Measurements from ENCODE around the gene CCDC82. TPM values are rescaled to one million over a fixed set of nuclear protein-coding genes. Genes with fewer than 3 reads are reported as not detected.
"Not testable (repeated sequence)": the region's sequence is repeated elsewhere in the genome, so short reads cannot be mapped to it uniquely, and the experiment has no call there.

Gene CCDC82
- 14.8 and 19.1 TPM in 2 replicates for total RNA-seq (2014; rRNA removed; shearing (Covaris generic))
- polyA plus RNA-seq (2016; fragmentation: Nextera tagmentation; extraction: Ambion mirVana), result 27.3 and 33.2 TPM in 2 replicates

- peak within 1 kb of the TSS; percentile 94 for H3K9ac ChIP-seq
- peak within 1 kb of the TSS; percentile 95 for H3K4me3 ChIP-seq
- H3F3A ChIP-seq (ENCODE audit: insufficient read depth), result peaks cover 21% of the 10 kb centered on the region; the same call in 1 of the 2 replicates
- in situ Hi-C loops (cut with MboI), result loop anchor here (25.0 kb wide), 1 partner anchor 1228 kb away; no protein-coding TSS in a partner anchor
- no peaks in the 10 kb centered on the region for H4K20me1 ChIP-seq (ENCODE audit: insufficient read depth)
- peak within 1 kb of the TSS; percentile 92 for H2AFZ ChIP-seq
- H3K9me3 ChIP-seq (ENCODE audit: low read depth), result no peaks in the 10 kb centered on the region
- no peaks in the 10 kb centered on the region for H3K36me3 ChIP-seq (ENCODE audit: low read depth)
- no peaks in the 10 kb centered on the region for H3K9me2 ChIP-seq (ENCODE audit: insufficient read depth)
- peaks cover 96% of the 10 kb centered on the region for H3K79me2 ChIP-seq (ENCODE audit: insufficient read depth)
- WGBS, 2 experiments (ENCODE audit: low coverage in 1 of 2, low lambda C conversion rate in 2 of 2, missing lambda C conversion rate in 2 of 2), result 1 to 2% methylated on average over 31 to 51 of the region's 53 CpGs
- DNase-seq, result peak; percentile 98
- TF ChIP-seq EZH2phosphoT487 (IDR thresholded peaks at IDR 0.05; ENCODE audit: insufficient read depth, low read depth) (no peak), EZH2 (IDR thresholded peaks at IDR 0.05; ENCODE audit: insufficient read depth, poor library complexity, severe bottlenecking) (no peak)
- H3K4me2 ChIP-seq (ENCODE audit: unreplicated experiment), result peak within 1 kb of the TSS; percentile 90
- peak within 1 kb of the TSS; percentile 89 for H3K27ac ChIP-seq
- H3K4me1 ChIP-seq (ENCODE audit: insufficient read depth), result peaks cover 46% of the 10 kb centered on the region
- no peaks in the 10 kb centered on the region for H3K27me3 ChIP-seq (replicated peaks; ENCODE audit: insufficient read depth)
Measured at GRCh38 chr11:96389720-96390487, at the start of gene CCDC82, which contains the start of gene JRKL. Gene CCDC82 (minus strand): TSS chr11:96389912. CDS start chr11:96384747, 5,165 bp downstream. Gene JRKL (plus strand): TSS chr11:96390013. CDS start chr11:96390650, 637 bp downstream.

- H3K4me2 ChIP-seq (ENCODE audit: unreplicated experiment); in situ Hi-C loops (cut with MboI); H2AFZ ChIP-seq; H3K36me3 ChIP-seq (ENCODE audit: low read depth); H3K4me3 ChIP-seq; H3K9me3 ChIP-seq (ENCODE audit: low read depth); H3F3A ChIP-seq (ENCODE audit: insufficient read depth); H3K9me2 ChIP-seq (ENCODE audit: insufficient read depth); H3K27ac ChIP-seq; H3K9ac ChIP-seq; DNase-seq; H3K4me1 ChIP-seq (ENCODE audit: insufficient read depth); H3K79me2 ChIP-seq (ENCODE audit: insufficient read depth); H4K20me1 ChIP-seq (ENCODE audit: insufficient read depth): not testable (repeated sequence)
- peaks cover 32% of the 10 kb centered on the region for H3K27me3 ChIP-seq (replicated peaks; ENCODE audit: insufficient read depth)
Measured at GRCh38 chr11:96432654-96433053, 42.9 kb upstream of the CCDC82 start.

- H2AFZ ChIP-seq, result no peak overlapping the region
- H3K9me3 ChIP-seq (ENCODE audit: low read depth), result no peaks in the 10 kb centered on the region
- H3K27ac ChIP-seq, result no peak overlapping the region
- no peaks in the 10 kb centered on the region for H3K36me3 ChIP-seq (ENCODE audit: low read depth)
- H3K9me2 ChIP-seq (ENCODE audit: insufficient read depth), result no peaks in the 10 kb centered on the region
- DNase-seq, result no peak
- H3F3A ChIP-seq (ENCODE audit: insufficient read depth), result peaks cover under 1% of the 10 kb centered on the region; the same call in 1 of the 2 replicates
- in situ Hi-C loops (cut with MboI), result no loop called here
- no peak for TF ChIP-seq EZH2 (IDR thresholded peaks at IDR 0.05; ENCODE audit: insufficient read depth, poor library complexity, severe bottlenecking)
- no peak for TF ChIP-seq EZH2phosphoT487 (IDR thresholded peaks at IDR 0.05; ENCODE audit: insufficient read depth, low read depth)
- H3K4me1 ChIP-seq (ENCODE audit: insufficient read depth), result 0 out of 2 replicates have a peak, but pooled peaks cover 4% of the 10 kb centered on the region
- WGBS, 2 experiments (ENCODE audit: low coverage in 1 of 2, low lambda C conversion rate in 2 of 2, missing lambda C conversion rate in 2 of 2), result 75 to 79% methylated on average over 3 of the region's 3 CpGs
- no peaks in the 10 kb centered on the region for H3K79me2 ChIP-seq (ENCODE audit: insufficient read depth)
- H3K27me3 ChIP-seq (replicated peaks; ENCODE audit: insufficient read depth), result peaks cover 17% of the 10 kb centered on the region; the same call in 1 of the 2 replicates
- no peak overlapping the region for H3K4me3 ChIP-seq
- H3K4me2 ChIP-seq (ENCODE audit: unreplicated experiment), result no peak overlapping the region
- no peaks in the 10 kb centered on the region for H4K20me1 ChIP-seq (ENCODE audit: insufficient read depth)
- H3K9ac ChIP-seq, result no peak overlapping the region
Measured at GRCh38 chr11:96430668-96431067, 41.0 kb upstream of the CCDC82 start.

- DNase-seq, result peak; percentile 70
- 0 to 2% methylated on average over 2 of the region's 2 CpGs for WGBS, 2 experiments (ENCODE audit: low coverage in 1 of 2, low lambda C conversion rate in 2 of 2, missing lambda C conversion rate in 2 of 2)
Measured at GRCh38 chr11:96424693-96425092, 35.0 kb upstream of the CCDC82 start.

More at GRCh38 chr11:96424693-96425092, 35.0 kb upstream of the CCDC82 start:
- Histone ChIP-seq H3K36me3 (ENCODE audit: low read depth) (no peaks in the 10 kb centered on the region), H3K4me1 (ENCODE audit: insufficient read depth) (peaks cover 13% of the 10 kb centered on the region), H3K4me3 (no peak overlapping the region), H3K27me3 (replicated peaks; ENCODE audit: insufficient read depth) (peaks cover 9% of the 10 kb centered on the region; the same call in 1 of the 2 replicates), H3K27ac (0 out of 2 replicates have a peak overlapping the region, but pooled peaks have one; percentile 19), H3F3A (ENCODE audit: insufficient read depth) (peaks cover 17% of the 10 kb centered on the region), H3K4me2 (ENCODE audit: unreplicated experiment) (no peak overlapping the region), H4K20me1 (ENCODE audit: insufficient read depth) (no peaks in the 10 kb centered on the region), H3K9me3 (ENCODE audit: low read depth) (no peaks in the 10 kb centered on the region), H3K9me2 (ENCODE audit: insufficient read depth) (no peaks in the 10 kb centered on the region), H3K79me2 (ENCODE audit: insufficient read depth) (no peaks in the 10 kb centered on the region), H2AFZ (no peak overlapping the region), H3K9ac (no peak overlapping the region)
- no peak for TF ChIP-seq EZH2 (IDR thresholded peaks at IDR 0.05; ENCODE audit: insufficient read depth, poor library complexity, severe bottlenecking)
- in situ Hi-C loops (cut with MboI), result loop anchor here (10.0 kb wide), 1 partner anchor 60 kb away; no protein-coding TSS in a partner anchor
